Liver (tissue), 9 donors: Measurements from ENCODE around the gene KAZN. TPM values are rescaled to one million over a fixed set of nuclear protein-coding genes. Genes with fewer than 3 reads are reported as not detected.

Source experiments
- DNase-seq: peaks from one replicate; pipeline ENCODE4 v3.0.0-alpha.2; 2017; ENCODE audit warnings: low spot score
- H3K27ac ChIP-seq, 2 donors: one replicate each; pipeline ENCODE4 v1.7.0; 2013; ENCODE audit warnings: inconsistent platforms in 2 of 2, low read length in 2 of 2, control low read depth in 1 of 2, low read depth in 1 of 2, mild to moderate bottlenecking in 1 of 2
- H3K27me3 ChIP-seq, 4 donors: one replicate each; pipeline versions ENCODE4 v1.6.1 to v1.7.0; 2013; ENCODE audit warnings: low read length in 3 of 4, inconsistent platforms in 1 of 4, mild to moderate bottlenecking in 1 of 4, moderate library complexity in 1 of 4; ENCODE audit not compliant: control insufficient read depth in 4 of 4, insufficient read depth in 4 of 4
- H3K36me3 ChIP-seq, 4 donors: one replicate each; pipeline versions ENCODE4 v1.6.1 to v1.7.0; 2013; ENCODE audit warnings: low read length in 3 of 4, mild to moderate bottlenecking in 3 of 4, low read depth in 1 of 4, moderate library complexity in 1 of 4; ENCODE audit not compliant: control insufficient read depth in 4 of 4, insufficient read depth in 3 of 4
- H3K4me1 ChIP-seq, 4 donors: one replicate each; pipeline versions ENCODE4 v1.6.1 to v1.7.0; 2013; ENCODE audit warnings: low read length in 3 of 4, mild to moderate bottlenecking in 3 of 4, moderate library complexity in 1 of 4; ENCODE audit not compliant: control insufficient read depth in 4 of 4, insufficient read depth in 4 of 4
- H3K4me3 ChIP-seq, 3 donors: one replicate each; pipeline versions ENCODE4 v1.6.1 to v1.7.0; 2013; ENCODE audit warnings: low read length in 3 of 3, control low read depth in 1 of 3, low read depth in 1 of 3, mild to moderate bottlenecking in 1 of 3
- H3K9ac ChIP-seq, 2 donors: one replicate each; pipeline ENCODE4 v1.7.0; 2013; ENCODE audit warnings: low read length in 2 of 2, mild to moderate bottlenecking in 2 of 2, moderate library complexity in 2 of 2, control low read depth in 1 of 2, low read depth in 1 of 2
- H3K9me3 ChIP-seq, 4 donors: one replicate each; pipeline versions ENCODE4 v1.6.1 to v1.7.0; 2013; ENCODE audit warnings: low read length in 3 of 4; ENCODE audit not compliant: control insufficient read depth in 4 of 4
- ATF3 ChIP-seq: IDR thresholded peaks from 2 replicates; pipeline ENCODE4 v1.6.1; 2016; ENCODE audit warnings: antibody characterized with exemption
- CTCF ChIP-seq: fragments of 150-350 bp; IDR thresholded peaks from 2 replicates; pipeline ENCODE4 v1.5.1; 2017; ENCODE audit warnings: improper control_type of control experiment, low read depth, low read length; ENCODE audit not compliant: missing input control
- EGR1 ChIP-seq, 2 donors: IDR thresholded peaks; 2 replicates each; pipeline ENCODE4 v1.6.1; 2016 to 2018; ENCODE audit warnings: antibody characterized with exemption in 2 of 2, low read depth in 2 of 2
- FOXA2 ChIP-seq: IDR thresholded peaks from 2 replicates; pipeline ENCODE4 v1.6.1; 2016; ENCODE audit warnings: antibody characterized with exemption
- GABPA ChIP-seq, 2 donors: IDR thresholded peaks in 1 of 2; conservative IDR thresholded peaks in 1 of 2; 2 replicates each; pipeline ENCODE4 v1.6.1; 2016; ENCODE audit warnings: antibody characterized with exemption in 2 of 2, mild to moderate bottlenecking in 1 of 2, moderate library complexity in 1 of 2
- HNF4A ChIP-seq, 2 donors: conservative IDR thresholded peaks; 2 replicates each; pipeline ENCODE4 v1.6.1; 2016; ENCODE audit warnings: antibody characterized with exemption in 2 of 2, mild to moderate bottlenecking in 2 of 2
- HNF4G ChIP-seq: IDR thresholded peaks from 2 replicates; pipeline ENCODE4 v1.6.1; 2016; ENCODE audit warnings: antibody characterized with exemption
- JUND ChIP-seq, 2 donors: IDR thresholded peaks; 2 replicates each; pipeline ENCODE4 v1.6.1; 2016; ENCODE audit warnings: antibody characterized with exemption in 2 of 2
- MAX ChIP-seq: IDR thresholded peaks from 2 replicates; pipeline ENCODE4 v1.6.1; 2016; ENCODE audit warnings: antibody characterized with exemption
- NR2F2 ChIP-seq: IDR thresholded peaks from 2 replicates; pipeline ENCODE4 v1.6.1; 2016; ENCODE audit warnings: antibody characterized with exemption
- RAD21 ChIP-seq, 2 donors: IDR thresholded peaks; 2 replicates each; pipeline ENCODE4 v1.6.1; 2016; ENCODE audit warnings: antibody characterized with exemption in 2 of 2, mild to moderate bottlenecking in 2 of 2
- RXRA ChIP-seq, 2 donors: IDR thresholded peaks; 2 replicates each; pipeline ENCODE4 v1.6.1; 2017 to 2018; ENCODE audit warnings: antibody characterized with exemption in 2 of 2, mild to moderate bottlenecking in 1 of 2
- SP1 ChIP-seq: IDR thresholded peaks from 2 replicates; pipeline ENCODE4 v1.6.1; 2018; ENCODE audit warnings: antibody characterized with exemption, mild to moderate bottlenecking
- TAF1 ChIP-seq: conservative IDR thresholded peaks from 2 replicates; pipeline ENCODE4 v1.6.1; 2016; ENCODE audit warnings: antibody characterized with exemption, mild to moderate bottlenecking
- YY1 ChIP-seq: IDR thresholded peaks from 2 replicates; pipeline ENCODE4 v1.6.1; 2016; ENCODE audit warnings: antibody characterized with exemption, mild to moderate bottlenecking
- ZBTB33 ChIP-seq: IDR thresholded peaks from 2 replicates; pipeline ENCODE4 v1.6.1; 2016; ENCODE audit warnings: antibody characterized with exemption
- WGBS: extraction: QIAGEN DNeasy Blood & Tissue Kit; methylation state at CpG from one replicate; pipeline ENCODE4 v1.1.7; 2013; 5-methylcytosine and 5-hydroxymethylcytosine counted together
- polyA plus RNA-seq, 2 donors: library from polyadenylated mRNA; stranded (reverse) in 1 of 2; unstranded in 1 of 2; fragments of 200-250 nt in 1 of 2; fragments of >200 nt in 1 of 2; fragmentation: Nextera tagmentation in 1 of 2; extraction: Ambion mirVana in 1 of 2; gene quantifications; one replicate each; pipeline versions ENCODE4 v1.2.1 to v1.2.3, GENCODE V29; 2013 to 2015
- total RNA-seq, 2 donors: library from RNA; depleted of rRNA; stranded (reverse); fragments of >200 nt; gene quantifications; one replicate each; pipeline ENCODE4 v1.2.3, GENCODE V29; 2014
- donor health status: healthy.
- donor health status: healthy.
- donor health status: healthy.
- donor health status: healthy.
- donor health status: healthy.

The KAZN gene
- total and polyA plus RNA-seq, 4 donors: 1.9 to 6.9 (median 2.4) TPM

GRCh38 chr1:14914351-14914988 is 316.0 kb downstream of the KAZN start:
- H3K4me1 ChIP-seq: no peaks in the 10 kb centered on the region
- no peaks in the 10 kb centered on the region for H3K27me3 ChIP-seq
- no peak overlapping the region for H3K27ac ChIP-seq
- no peak overlapping the region for H3K4me3 ChIP-seq
- WGBS: 79% methylated on average over 11 of the region's 11 CpGs
- no peaks in the 10 kb centered on the region for H3K36me3 ChIP-seq
- H3K9me3 ChIP-seq: no peaks in the 10 kb centered on the region
- no peak overlapping the region for H3K9ac ChIP-seq
- TF ChIP-seq ATF3 (no peak), CTCF (no peak), ZBTB33 (no peak), JUND (IDR thresholded peaks at IDR 0.05) (no peak), GABPA (IDR thresholded peaks at IDR 0.05 in 1 of 2, conservative IDR thresholded peaks at IDR 0.05 in 1 of 2) (no peak), TAF1 (no peak)
- DNase-seq: no peak

GRCh38 chr1:14915356-14916054 is 317.0 kb downstream of the KAZN start:
- H3K9ac ChIP-seq: no peak overlapping the region
- 46% methylated on average over 9 of the region's 9 CpGs for whole genome bisulfite sequencing
- no peaks in the 10 kb centered on the region for H3K4me1 ChIP-seq
- H3K4me3 ChIP-seq: no peak overlapping the region
- no peak overlapping the region for H3K27ac ChIP-seq
- peaks cover 0 to 2% (median 0%) of the 10 kb centered on the region in 4 donors for H3K27me3 ChIP-seq
- no peaks in the 10 kb centered on the region for H3K36me3 ChIP-seq
- TF ChIP-seq JUND (IDR thresholded peaks at IDR 0.05) (no peak), CTCF (peak; percentile 72), RAD21 (IDR thresholded peaks at IDR 0.05) (peak; percentile 52 to 71)
- peak; percentile 70 for DNase-seq
- H3K9me3 ChIP-seq: no peaks in the 10 kb centered on the region

- no peak for DNase-seq
- WGBS: 92% methylated on average over 10 of the region's 10 CpGs
- TF ChIP-seq RAD21 (IDR thresholded peaks at IDR 0.05): no peak
- TF ChIP-seq RXRA (IDR thresholded peaks at IDR 0.05): no peak
- no peak for TF ChIP-seq MAX
- no peak for TF ChIP-seq GABPA (IDR thresholded peaks at IDR 0.05 in 1 of 2, conservative IDR thresholded peaks at IDR 0.05 in 1 of 2)
- TF ChIP-seq YY1: no peak
- no peak for TF ChIP-seq NR2F2
- TF ChIP-seq SP1: no peak
- TF ChIP-seq EGR1 (IDR thresholded peaks at IDR 0.05; ENCODE audit: low read depth in 2 of 2): no peak
- no peak for TF ChIP-seq HNF4A (conservative IDR thresholded peaks at IDR 0.05)
- TF ChIP-seq ZBTB33: no peak
- no peak for TF ChIP-seq FOXA2
- TF ChIP-seq TAF1: no peak
- no peak for TF ChIP-seq HNF4G
Observed at GRCh38 chr1:14919289-14919688, 320.8 kb downstream of the KAZN start.

More at GRCh38 chr1:14919289-14919688, 320.8 kb downstream of the KAZN start:
- Histone ChIP-seq H3K9me3 (no peaks in the 10 kb centered on the region), H3K27ac (no peak overlapping the region), H3K27me3 (peaks cover 0 to 2% (median 0%) of the 10 kb centered on the region in 4 donors), H3K4me1 (peaks cover 0 to 2% (median 0%) of the 10 kb centered on the region in 4 donors), H3K9ac (no peak overlapping the region), H3K4me3 (no peak overlapping the region), H3K36me3 (no peaks in the 10 kb centered on the region)
